Posterior cingulate gyrus (tissue), 11 donors: ENCODE measurements around the gene ROR1.

Experiments used
- DNase-seq, 10 donors: peaks; one replicate each; pipeline versions ENCODE4 v3.0.0 to v3.0.0-alpha.2; 2020 to 2021; ENCODE audit warnings: mixed read lengths in 3 of 10
- intact Hi-C: fragments of 100-400 bp; cut with DNase I; formaldehyde crosslinking; loops from one replicate; pipeline ENCODE4 v1.15.1; 2023

The ROR1 gene

DNA sequence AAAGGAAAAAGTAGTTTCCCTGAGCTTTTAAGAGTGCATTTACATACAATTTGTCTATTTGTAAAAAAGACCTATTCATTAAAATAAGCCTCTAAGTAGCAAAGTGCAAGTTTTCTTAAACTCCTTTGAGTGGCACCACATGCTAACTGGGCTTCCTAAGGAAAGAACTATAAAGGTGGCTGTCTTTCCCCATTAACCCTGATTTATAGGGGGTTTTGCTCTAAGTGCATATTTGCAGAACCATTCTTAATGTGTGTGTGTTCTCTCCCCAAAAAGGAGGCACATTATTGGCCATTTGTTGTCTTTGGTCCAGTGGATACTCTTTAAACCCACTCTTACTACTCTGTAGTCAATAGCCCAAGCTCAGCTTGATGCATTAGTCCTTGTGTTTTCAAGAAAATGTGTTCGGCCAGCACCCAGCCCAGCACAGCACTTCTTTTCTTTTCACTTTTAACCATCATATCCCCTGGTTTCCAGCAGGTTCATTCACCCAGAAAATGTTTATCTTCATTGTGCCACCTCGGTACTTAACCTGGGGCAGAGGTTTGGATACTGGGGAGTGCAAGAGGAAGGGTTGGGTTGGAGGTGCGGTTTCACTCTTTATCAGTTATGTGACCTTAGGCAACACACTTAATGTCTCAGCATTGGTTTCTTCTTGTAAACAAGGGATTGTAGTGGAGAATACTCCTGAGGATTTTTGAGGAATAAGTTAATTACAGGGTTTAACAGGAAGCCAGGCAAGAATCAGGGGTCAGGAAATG is 267.7 kb downstream of the ROR1 start:
- no peak for DNase-seq
- intact Hi-C loops: no loop called here

DNA sequence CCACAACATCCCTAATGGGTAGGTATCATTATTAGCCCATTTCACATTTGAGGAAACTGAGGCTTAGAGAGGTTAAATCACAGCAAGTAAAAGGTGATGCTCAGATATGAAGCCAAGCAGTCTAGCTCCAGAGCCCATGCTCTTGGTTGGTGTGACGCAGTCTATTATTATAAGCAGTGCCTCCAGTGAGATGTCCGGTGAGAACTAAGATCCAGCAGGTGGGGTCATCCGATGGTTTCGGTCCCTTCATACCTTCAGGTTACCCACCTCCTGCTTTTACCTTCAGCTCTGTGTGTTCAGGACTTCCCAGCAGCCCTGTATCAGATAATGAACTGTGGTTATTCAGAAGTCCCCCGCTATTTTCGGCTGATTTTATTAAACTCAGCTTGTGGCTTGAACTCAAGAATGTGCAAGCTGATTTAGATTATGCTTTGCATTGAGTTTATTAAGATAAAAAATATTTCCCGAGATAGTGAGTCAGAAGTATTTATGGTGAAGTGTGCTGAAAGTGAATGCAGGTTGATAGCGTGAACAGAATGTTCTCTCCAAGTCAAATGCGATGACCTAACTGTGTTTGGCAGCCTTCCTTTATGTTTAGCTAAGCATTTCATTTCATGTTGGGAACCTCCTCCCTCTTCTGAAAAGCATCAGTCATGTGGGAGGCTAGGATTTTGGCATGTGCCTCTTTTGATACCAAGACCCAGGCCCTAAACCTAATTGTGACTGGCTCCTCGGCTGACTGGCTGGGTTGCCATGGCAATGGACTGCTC is 268.7 kb downstream of the ROR1 start:
- no peak for DNase-seq
- intact Hi-C loops: no loop called here

GRCh38 chr1:64043288-64043687 is 269.5 kb downstream of the ROR1 start:
- no peak for DNase-seq

GRCh38 chr1:64043976-64044375 is 270.2 kb downstream of the ROR1 start:
- DNase-seq: no peak
- intact Hi-C loops: no loop called here

More at GRCh38 chr1:64043288-64043687, 269.5 kb downstream of the ROR1 start:
- intact Hi-C loops: no loop called here

- intact Hi-C loops: no loop called here
- no peak for DNase-seq
These were observed 272.4 kb downstream of the ROR1 start for GRCh38 chr1:64046243-64046642.

DNA sequence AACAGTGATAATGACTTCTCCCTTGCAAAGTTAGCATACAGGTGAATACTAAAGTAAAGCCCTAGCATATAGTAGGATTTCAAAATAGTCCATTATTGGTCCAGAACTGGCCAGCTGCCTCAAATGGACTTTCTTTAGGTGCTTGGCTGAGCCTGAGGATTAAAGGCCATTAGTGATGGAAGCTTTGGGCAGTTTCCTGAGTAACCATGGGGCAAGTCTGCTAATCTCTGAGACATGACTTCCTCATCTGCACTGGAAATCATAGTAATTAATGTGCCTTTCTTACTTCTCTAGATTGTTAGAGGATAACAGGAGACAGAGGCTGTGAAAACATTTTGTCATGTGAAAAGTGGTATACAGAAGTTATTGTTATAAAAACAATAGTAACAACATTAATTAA is 273.1 kb downstream of the ROR1 start:
- intact Hi-C loops: no loop called here

DNA sequence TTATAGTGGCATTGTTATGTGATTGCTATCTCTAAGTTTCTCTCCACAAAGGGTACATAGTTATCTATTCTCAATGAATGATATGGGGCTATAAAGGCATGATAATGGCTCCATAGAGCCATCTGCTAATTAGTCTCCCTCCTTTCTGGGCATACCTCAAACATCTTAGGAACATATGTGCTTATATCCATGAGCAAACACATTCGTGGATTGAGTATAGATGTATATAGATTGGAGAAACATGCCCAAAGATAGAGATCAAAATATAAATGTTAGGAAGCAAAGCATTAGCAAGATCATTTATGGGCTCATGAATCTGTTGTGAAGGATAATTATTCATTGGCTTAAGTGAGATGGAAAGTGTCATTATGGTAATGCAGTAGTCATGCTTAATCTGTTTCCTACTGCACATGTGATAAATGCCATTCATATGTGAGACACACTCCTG is 273.8 kb downstream of the ROR1 start:
- intact Hi-C loops: no loop called here
- DNase-seq: no peak

More for the DNA sequence above, 273.1 kb downstream of the ROR1 start:
- no peak for DNase-seq

GRCh38 chr1:64049900-64050540 is 276.2 kb downstream of the ROR1 start:
- intact Hi-C loops: no loop called here
- DNase-seq: no peak

DNA sequence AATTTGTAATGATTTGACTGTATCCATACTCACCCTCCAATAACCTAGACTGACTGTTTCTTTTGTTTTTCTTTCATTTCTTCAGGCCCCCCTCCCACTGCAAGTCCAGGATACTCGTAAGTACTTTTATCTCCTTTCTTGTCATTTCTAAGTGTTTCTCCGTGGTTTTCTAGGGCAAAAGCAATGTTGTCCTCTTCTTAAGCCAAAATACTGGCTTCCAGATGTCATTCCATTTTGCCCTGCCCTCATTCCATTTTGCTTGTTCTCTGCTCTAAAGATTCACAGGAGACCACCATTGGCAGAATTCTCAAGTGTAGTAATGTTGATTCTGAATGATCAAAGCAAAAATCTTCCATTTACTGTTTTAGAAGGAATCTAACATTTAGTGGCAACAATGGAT is 276.8 kb downstream of the ROR1 start:
- intact Hi-C loops: no loop called here
- DNase-seq: no peak

DNA sequence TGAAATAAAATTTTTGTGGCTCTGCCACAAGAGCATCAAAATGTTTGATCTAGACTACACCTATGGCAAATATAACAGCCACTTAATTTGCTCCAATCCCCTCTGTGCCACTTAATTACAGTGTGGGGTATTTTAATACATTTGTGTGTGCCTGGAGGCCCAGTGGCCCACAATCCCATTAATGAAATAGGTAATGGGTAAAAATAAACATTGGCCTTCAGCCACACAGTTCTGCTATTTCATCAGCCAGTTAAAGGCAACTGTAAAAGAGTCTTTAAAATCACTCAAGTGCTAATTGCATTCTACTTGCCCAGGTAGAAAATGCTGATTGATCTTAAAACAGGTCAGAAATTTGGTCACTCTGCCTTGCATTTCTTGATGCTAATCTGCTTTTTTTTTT is 278.0 kb downstream of the ROR1 start:
- no peak for DNase-seq
- intact Hi-C loops: no loop called here

DNA sequence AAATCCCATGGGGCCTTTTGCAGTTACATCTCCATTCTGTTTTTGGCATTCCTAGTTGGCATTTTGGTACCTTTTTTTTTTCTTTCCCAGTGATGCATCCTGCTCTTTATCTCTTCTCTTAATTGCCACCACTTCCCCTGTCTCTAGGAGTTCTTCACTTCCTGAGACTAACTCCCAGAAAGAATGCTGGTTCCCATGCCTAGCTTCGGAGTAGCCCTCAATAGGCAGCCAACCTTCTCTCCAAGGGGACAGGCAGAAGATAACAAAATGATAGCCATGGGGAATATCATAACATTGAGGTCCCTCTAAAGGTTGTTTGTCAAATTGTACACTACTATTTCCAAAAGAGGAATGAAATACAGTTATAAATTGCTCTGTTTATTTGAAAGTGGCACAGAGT is 279.0 kb downstream of the ROR1 start:
- intact Hi-C loops: no loop called here
- DNase-seq: no peak

DNA sequence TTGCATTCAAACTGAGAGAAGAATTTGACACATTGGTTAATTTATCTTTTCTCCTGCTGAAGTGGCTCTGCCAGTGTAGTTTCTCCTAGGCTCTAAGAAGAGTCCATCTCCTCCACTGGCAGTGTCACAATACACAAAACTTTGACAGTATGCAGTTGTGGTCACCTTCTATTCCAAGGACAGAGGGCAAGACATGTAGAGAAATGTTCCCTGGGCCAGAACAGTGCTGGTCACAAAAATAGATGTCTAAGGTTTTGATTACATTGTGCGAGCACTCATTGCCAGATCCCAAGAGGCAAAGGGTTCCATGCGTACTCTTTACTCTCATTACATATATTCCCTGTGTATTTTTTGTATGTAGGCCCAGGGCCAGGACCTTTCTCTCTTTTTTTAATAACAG is 281.5 kb downstream of the ROR1 start:
- intact Hi-C loops: no loop called here
- DNase-seq: no peak

DNA sequence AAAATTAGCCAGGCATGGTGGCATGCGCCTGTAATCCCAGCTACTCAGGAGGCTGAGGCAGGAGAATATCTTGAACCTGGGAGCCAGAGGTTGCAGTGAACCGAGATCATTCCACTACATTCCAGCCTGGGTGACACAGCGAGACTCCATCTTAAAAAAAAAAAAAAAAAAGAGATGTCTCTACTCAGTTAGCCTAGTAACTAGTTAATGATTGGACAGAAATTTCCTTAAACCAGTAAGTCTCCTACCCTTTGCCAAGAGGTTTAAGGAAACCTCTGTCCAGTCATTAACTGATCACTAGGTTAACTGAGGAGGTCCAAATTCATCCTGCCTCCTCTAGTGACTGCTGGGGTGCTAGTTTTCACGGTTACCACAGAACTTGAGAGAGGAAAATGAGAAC is 285.7 kb downstream of the ROR1 start:
- intact Hi-C loops: no loop called here
- no peak for DNase-seq

DNA sequence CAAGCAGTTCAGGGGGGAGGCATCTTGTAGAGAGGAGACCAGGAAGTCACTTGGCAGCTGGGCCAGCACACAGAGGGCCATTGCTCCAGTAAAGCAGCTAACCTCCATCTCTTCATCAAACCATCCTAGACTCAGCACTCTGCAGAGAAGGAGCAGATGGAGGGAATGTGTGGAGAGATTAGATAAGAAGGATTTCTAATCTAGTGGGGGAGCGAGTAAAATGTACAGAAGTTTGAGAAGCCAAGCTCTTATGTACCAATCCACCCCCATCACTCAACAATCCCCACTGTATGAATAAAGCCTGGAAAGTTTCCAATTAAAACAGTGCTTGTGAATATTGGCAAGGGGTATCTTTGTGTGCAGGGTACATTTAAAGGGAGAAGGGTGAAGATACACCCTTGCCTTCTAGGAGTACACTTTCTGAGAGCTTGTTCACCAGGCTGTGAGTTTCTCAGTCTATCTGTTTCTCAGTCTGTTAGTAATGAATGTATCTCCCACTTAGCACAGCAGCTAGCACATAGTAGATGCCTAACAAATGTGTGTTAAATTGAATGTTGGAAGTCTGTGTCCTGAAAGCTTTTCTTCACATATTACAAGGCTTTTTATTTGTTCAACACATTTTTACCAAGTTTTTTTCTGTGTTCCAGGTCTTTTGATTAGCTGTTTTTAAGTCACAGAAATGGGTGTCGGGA is 286.9 kb downstream of the ROR1 start:
- intact Hi-C loops: loop anchor here (1.0 kb wide), 1 partner anchor 11 kb away; no protein-coding TSS in a partner anchor
- no peak for DNase-seq

DNA sequence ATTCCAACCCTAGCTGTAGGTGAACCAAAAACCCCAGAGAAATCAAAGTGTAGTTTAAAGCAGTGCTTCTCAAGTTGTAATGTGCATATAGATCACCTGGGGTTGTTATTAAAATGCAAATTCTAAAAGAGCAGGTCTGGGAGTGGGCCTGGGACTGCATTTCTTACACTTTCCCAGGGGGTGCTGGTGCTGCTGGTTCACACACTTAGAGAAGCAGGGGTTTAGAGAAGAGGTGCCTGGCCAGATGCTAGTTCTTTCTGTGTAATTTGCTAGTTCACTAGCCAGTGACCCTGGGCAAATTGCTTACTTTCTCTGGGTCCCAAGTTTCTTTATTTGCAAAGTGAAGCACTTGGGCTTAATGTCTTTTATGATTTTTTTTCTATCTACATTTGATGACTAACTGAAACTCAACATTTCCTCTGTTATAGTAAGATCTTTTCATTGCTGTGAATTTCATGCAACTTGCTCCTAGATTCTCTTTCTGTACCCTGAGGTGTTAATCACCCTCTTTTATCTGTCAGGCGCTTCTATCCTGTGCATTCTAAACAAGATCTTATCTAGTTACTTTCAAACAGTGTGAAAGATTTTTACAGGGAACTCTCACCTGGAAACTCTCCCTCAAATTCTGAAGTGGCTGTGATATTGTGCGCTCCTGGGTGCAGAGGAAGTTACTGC is 287.8 kb downstream of the ROR1 start:
- intact Hi-C loops: loop anchor here (1.0 kb wide), 1 partner anchor 10 kb away; no protein-coding TSS in a partner anchor

GRCh38 chr1:64062529-64062928 is 288.7 kb downstream of the ROR1 start:
- no peak for DNase-seq
- intact Hi-C loops: no loop called here

More for the DNA sequence above, 287.8 kb downstream of the ROR1 start:
- no peak for DNase-seq

DNA sequence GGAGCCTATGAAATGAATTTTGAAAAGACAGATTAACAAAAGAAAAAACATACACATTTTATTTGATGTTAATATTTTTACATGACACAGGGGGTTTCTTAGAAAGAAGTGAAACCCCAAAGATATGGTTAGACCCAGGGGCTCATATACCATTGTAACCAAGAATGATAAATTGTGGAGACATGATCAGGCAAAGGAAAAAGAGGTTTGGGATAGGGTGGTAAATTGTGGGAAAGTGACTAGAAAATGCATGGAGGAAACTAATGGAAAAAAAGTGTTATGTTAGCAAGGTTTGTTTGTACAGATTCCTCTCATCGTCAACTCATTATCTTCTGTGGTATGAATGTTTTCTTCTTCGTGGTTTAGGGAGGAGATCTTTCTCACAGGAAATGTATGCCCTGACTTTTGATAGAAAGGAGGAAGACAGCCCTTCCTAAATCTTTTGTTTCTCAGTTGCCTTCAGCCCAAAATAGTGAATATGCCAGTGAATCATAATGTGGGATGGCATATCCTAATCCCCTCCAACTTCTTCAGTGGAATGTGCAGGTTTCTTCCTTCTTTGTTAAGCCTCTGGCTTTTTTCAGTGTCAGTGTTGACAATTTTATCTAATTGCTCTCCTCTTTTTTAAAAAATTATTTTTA is 289.2 kb downstream of the ROR1 start:
- intact Hi-C loops: no loop called here

GRCh38 chr1:64065571-64065970 is 291.8 kb downstream of the ROR1 start:
- intact Hi-C loops: no loop called here
- no peak for DNase-seq

More for the DNA sequence above, 289.2 kb downstream of the ROR1 start:
- DNase-seq: no peak

GRCh38 chr1:64072089-64072793 is 298.4 kb downstream of the ROR1 start:
- DNase-seq: no peak
- intact Hi-C loops: no loop called here
